Brain microvascular endothelial cell (primary cell): Measurements from ENCODE around the gene ABCG1.

Source experiments
- DNase-seq: peaks from one replicate; pipeline ENCODE4 v3.0.0-alpha.2; 2020
- H3K27ac ChIP-seq: fragments of 250-450 bp; sonication (Bioruptor Pico); 2 replicates; pipeline ENCODE4 v1.5.1; 2020; ENCODE audit warnings: mild to moderate bottlenecking, moderate library complexity
- H3K27me3 ChIP-seq: fragments of 250-450 bp; sonication (Bioruptor Pico); replicated peaks from 2 replicates; pipeline ENCODE4 v1.5.1; 2020; ENCODE audit warnings: mild to moderate bottlenecking
- H3K36me3 ChIP-seq: fragments of 250-450 bp; sonication (Bioruptor Pico); replicated peaks from 2 replicates; pipeline ENCODE4 v1.5.1; 2020; ENCODE audit warnings: mild to moderate bottlenecking
- H3K4me3 ChIP-seq: 2 replicates; pipeline ENCODE4 v1.5.1; 2011; ENCODE audit warnings: low read depth, mild to moderate bottlenecking, control low read depth, low read length, moderate library complexity
- in situ Hi-C: cut with HindIII; loops from 2 replicates; pipeline ENCODE4 v1.10.0; 2017; ENCODE audit warnings: low sequenced_read_pairs, low pct_ligation_motif_present
- TF ChIP-seq, protein P1 (sequence below): IDR thresholded peaks from 2 replicates; pipeline ENCODE4 v1.5.1; 2011; ENCODE audit warnings: low read depth, mild to moderate bottlenecking, moderate library complexity, low read length, control low read depth, inconsistent platforms; ENCODE audit errors: missing control alignments

The ABCG1 gene

DNA sequence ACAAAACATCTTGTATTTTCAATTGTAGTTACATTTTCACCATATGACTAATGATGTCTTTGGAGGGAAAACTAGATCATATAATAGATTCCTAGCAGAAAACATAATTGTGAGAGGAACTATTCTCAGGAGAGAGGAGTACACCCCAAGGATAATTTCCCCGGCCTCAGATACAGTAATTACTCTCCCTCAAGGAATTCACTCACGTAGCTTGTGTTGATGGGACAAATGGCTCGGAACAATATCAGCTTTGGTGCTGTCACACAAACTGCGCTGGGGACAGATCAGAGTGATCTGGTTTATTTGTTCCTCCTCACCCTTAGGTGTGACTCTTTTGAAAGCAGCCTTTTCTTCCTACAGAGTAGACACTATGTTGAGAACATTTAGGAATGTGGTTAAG, 11.2 kb downstream of the ABCG1 start:
- in situ Hi-C loops, result no loop called here
- Histone ChIP-seq H3K27me3 (peaks cover 4% of the 10 kb centered on the region), H3K4me3 (no peak overlapping the region), H3K27ac (no peak overlapping the region), H3K36me3 (no peaks in the 10 kb centered on the region)
- no peak for DNase-seq
- TF ChIP-seq, protein P1, sequence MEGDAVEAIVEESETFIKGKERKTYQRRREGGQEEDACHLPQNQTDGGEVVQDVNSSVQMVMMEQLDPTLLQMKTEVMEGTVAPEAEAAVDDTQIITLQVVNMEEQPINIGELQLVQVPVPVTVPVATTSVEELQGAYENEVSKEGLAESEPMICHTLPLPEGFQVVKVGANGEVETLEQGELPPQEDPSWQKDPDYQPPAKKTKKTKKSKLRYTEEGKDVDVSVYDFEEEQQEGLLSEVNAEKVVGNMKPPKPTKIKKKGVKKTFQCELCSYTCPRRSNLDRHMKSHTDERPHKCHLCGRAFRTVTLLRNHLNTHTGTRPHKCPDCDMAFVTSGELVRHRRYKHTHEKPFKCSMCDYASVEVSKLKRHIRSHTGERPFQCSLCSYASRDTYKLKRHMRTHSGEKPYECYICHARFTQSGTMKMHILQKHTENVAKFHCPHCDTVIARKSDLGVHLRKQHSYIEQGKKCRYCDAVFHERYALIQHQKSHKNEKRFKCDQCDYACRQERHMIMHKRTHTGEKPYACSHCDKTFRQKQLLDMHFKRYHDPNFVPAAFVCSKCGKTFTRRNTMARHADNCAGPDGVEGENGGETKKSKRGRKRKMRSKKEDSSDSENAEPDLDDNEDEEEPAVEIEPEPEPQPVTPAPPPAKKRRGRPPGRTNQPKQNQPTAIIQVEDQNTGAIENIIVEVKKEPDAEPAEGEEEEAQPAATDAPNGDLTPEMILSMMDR, result no peak

- H3K4me3 ChIP-seq, result no peak overlapping the region
- H3K27ac ChIP-seq, result no peak overlapping the region
- H3K27me3 ChIP-seq, result peaks cover 9% of the 10 kb centered on the region
- TF ChIP-seq, protein P1, result no peak
- H3K36me3 ChIP-seq, result no peaks in the 10 kb centered on the region
- DNase-seq, result no peak
- in situ Hi-C loops, result no loop called here
These were observed 11.7 kb downstream of the ABCG1 start for GRCh38 chr21:42230636-42231035.

- in situ Hi-C loops, result no loop called here
- Histone ChIP-seq H3K27ac (no peak overlapping the region), H3K27me3 (peaks cover 16% of the 10 kb centered on the region), H3K4me3 (no peak overlapping the region), H3K36me3 (no peaks in the 10 kb centered on the region)
- DNase-seq, result no peak
- TF ChIP-seq, protein P1, result no peak
These were observed 12.8 kb downstream of the ABCG1 start for GRCh38 chr21:42231756-42232155.

- H3K36me3 ChIP-seq, result no peaks in the 10 kb centered on the region
- no peak overlapping the region for H3K4me3 ChIP-seq
- H3K27me3 ChIP-seq, result peaks cover 16% of the 10 kb centered on the region
- no peak overlapping the region for H3K27ac ChIP-seq
- no peak for DNase-seq
- TF ChIP-seq, protein P1, result no peak
- in situ Hi-C loops, result no loop called here
These were observed 13.4 kb downstream of the ABCG1 start for GRCh38 chr21:42232176-42232825.

DNA sequence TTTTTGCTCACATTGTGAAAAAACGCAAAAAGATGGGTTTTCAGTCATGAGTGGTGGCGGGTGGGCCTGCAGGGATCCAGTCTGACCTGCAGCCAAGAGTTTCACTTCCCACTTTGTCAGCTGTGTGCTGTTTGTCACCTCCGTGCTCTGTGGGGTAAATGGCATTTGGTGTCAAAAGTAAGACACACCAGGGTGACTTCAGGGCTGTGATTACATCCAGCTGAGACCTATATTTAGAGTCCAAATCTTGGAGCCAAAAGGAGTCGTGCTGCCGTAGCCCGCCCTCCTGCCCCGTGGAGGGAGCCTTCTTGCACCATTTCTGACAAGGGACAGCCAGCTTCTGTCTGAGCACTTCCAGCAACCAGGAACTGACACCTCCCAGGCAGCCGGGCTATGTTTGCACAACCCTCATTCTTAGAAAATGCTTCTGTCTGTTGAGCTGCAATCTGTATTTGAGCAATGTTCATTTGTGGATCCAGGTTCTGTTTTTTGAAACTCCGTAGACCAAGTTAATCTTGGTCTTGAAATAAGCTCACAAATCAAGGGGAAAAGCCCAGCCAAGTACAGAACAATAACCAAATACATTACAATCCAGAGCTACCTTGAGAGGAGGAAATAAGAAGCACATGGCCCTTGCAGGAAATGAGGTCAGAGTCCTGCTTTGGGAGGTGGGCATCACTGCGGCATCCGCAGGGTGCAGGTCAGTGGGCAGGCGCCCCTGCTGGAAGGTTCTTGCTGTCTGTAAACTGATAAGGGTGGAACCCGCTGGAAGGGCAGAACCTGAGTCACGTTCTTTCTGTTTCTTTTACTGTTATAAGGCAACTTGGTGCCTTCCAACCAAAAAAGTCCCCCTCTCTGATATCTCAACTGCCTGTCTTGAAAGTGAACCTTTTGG, 14.4 kb downstream of the ABCG1 start:
- Histone ChIP-seq H3K27ac (no peak overlapping the region), H3K4me3 (no peak overlapping the region), H3K36me3 (no peaks in the 10 kb centered on the region), H3K27me3 (peaks cover 16% of the 10 kb centered on the region)
- in situ Hi-C loops, result no loop called here
- TF ChIP-seq, protein P1, result peak; percentile 19
- peak; percentile 18 for DNase-seq
